Large intestine (tissue), 3 donors: Measurements from ENCODE around the gene CUEDC1. TPM values are rescaled to one million over a fixed set of nuclear protein-coding genes. Genes with fewer than 3 reads are reported as not detected.
A peak's percentile ranks its signal among the peaks of the same experiment; 100 is the strongest.
"Not testable (repeated sequence)": the region's sequence is repeated elsewhere in the genome, so short reads cannot be mapped to it uniquely, and the experiment has no call there.

Source experiments
- DNase-seq, 2 donors: peaks; one replicate each; pipeline versions ENCODE4 v3.0.0 to v3.0.0-alpha.2; 2013
- H3K27ac ChIP-seq: one replicate; pipeline ENCODE4 v1.5.1; 2013; ENCODE audit warnings: low read length
- H3K27me3 ChIP-seq: 2 replicates; pipeline ENCODE4 v1.6.1; 2013; ENCODE audit warnings: low read length; ENCODE audit not compliant: control insufficient read depth, insufficient read depth
- H3K36me3 ChIP-seq: 2 replicates; pipeline ENCODE4 v1.6.1; 2013; ENCODE audit warnings: low read length; ENCODE audit not compliant: control insufficient read depth, insufficient read depth
- H3K4me1 ChIP-seq: one replicate; pipeline ENCODE4 v1.6.1; 2013; ENCODE audit warnings: low read length; ENCODE audit not compliant: control insufficient read depth, insufficient read depth
- H3K4me3 ChIP-seq: one replicate; pipeline ENCODE4 v1.5.1; 2013; ENCODE audit warnings: low read length
- H3K9me3 ChIP-seq: one replicate; pipeline ENCODE4 v1.6.1; 2013; ENCODE audit warnings: mild to moderate bottlenecking, low read depth, low read length, moderate library complexity; ENCODE audit not compliant: control insufficient read depth
- WGBS: methylation state at CpG from one replicate; pipeline ENCODE4 v1.1.5; 2013; ENCODE audit warnings: low lambda C conversion rate; ENCODE audit not compliant: insufficient coverage; 5-methylcytosine and 5-hydroxymethylcytosine counted together
- polyA plus RNA-seq: library from polyadenylated mRNA; unstranded; fragments of 120-200 nt; gene quantifications from one replicate; pipeline ENCODE4 v1.2.1, GENCODE V29; 2013

CUEDC1 gene
- polyA plus RNA-seq, 1 donor = 17.1 TPM

GRCh38 chr17:57856792-57857620 lies 98.2 kb downstream of the CUEDC1 start:
- H3K4me3 ChIP-seq = no peak overlapping the region
- no peak overlapping the region for H3K27ac ChIP-seq
- WGBS = no CpG with 5 or more reads among the region's 10 CpGs
- H3K36me3 ChIP-seq = no peaks in the 10 kb centered on the region
- DNase-seq = no peak
- no peaks in the 10 kb centered on the region for H3K9me3 ChIP-seq
- H3K27me3 ChIP-seq = no peaks in the 10 kb centered on the region
- peaks cover 50% of the 10 kb centered on the region for H3K4me1 ChIP-seq

GRCh38 chr17:57855391-57856035 lies 99.7 kb downstream of the CUEDC1 start:
- peak in 1 of 2 donors; percentile 72 for DNase-seq
- H3K4me3 ChIP-seq = no peak overlapping the region

GRCh38 chr17:57853695-57854094 lies 101.5 kb downstream of the CUEDC1 start:
- Histone ChIP-seq H3K36me3 (no peaks in the 10 kb centered on the region), H3K4me3 (no peak overlapping the region), H3K27ac (no peak overlapping the region), H3K27me3 (no peaks in the 10 kb centered on the region), H3K4me1 (peaks cover 47% of the 10 kb centered on the region), H3K9me3 (no peaks in the 10 kb centered on the region)
- no CpG with 5 or more reads among the region's 8 CpGs for WGBS
- no peak for DNase-seq

More at GRCh38 chr17:57855391-57856035, 99.7 kb downstream of the CUEDC1 start:
- WGBS = no CpG with 5 or more reads among the region's 6 CpGs
- Histone ChIP-seq H3K36me3 (no peaks in the 10 kb centered on the region), H3K27ac (no peak overlapping the region), H3K9me3 (no peaks in the 10 kb centered on the region), H3K4me1 (peaks cover 49% of the 10 kb centered on the region), H3K27me3 (no peaks in the 10 kb centered on the region)

- peaks cover 47% of the 10 kb centered on the region for H3K4me1 ChIP-seq
- peaks cover 2% of the 10 kb centered on the region for H3K36me3 ChIP-seq
- DNase-seq = no peak
- H3K4me3 ChIP-seq = no peak overlapping the region
- no peak overlapping the region for H3K27ac ChIP-seq
- no peaks in the 10 kb centered on the region for H3K9me3 ChIP-seq
- no peaks in the 10 kb centered on the region for H3K27me3 ChIP-seq
- WGBS = 80% methylated on average over 1 of the region's 6 CpGs
Measured at GRCh38 chr17:57852955-57853328, 102.3 kb downstream of the CUEDC1 start.

GRCh38 chr17:57852092-57852954 lies 102.9 kb downstream of the CUEDC1 start:
- no CpG with 5 or more reads among the region's 9 CpGs for WGBS
- H3K27me3 ChIP-seq = no peaks in the 10 kb centered on the region
- peak overlapping the region; percentile 78 for H3K27ac ChIP-seq
- no peak overlapping the region for H3K4me3 ChIP-seq
- peaks cover 47% of the 10 kb centered on the region for H3K4me1 ChIP-seq
- H3K36me3 ChIP-seq = peaks cover 2% of the 10 kb centered on the region
- DNase-seq = peak; percentile 52 to 76
- H3K9me3 ChIP-seq = no peaks in the 10 kb centered on the region

GRCh38 chr17:57849874-57850754 lies 105.1 kb downstream of the CUEDC1 start, which contains the start of gene MRPS23:
MRPS23 (minus strand) TSS chr17:57850044; CDS start chr17:57850010, 34 bp downstream.
- no CpG with 5 or more reads among the region's 57 CpGs for WGBS
- Histone ChIP-seq H3K4me3 (peak within 1 kb of the TSS; percentile 95), H3K27me3 (no peaks in the 10 kb centered on the region), H3K4me1 (peaks cover 35% of the 10 kb centered on the region), H3K27ac (peak within 1 kb of the TSS; percentile 95), H3K9me3 (no peaks in the 10 kb centered on the region), H3K36me3 (peaks cover 5% of the 10 kb centered on the region)
- peak; percentile 98 to 99 for DNase-seq

GRCh38 chr17:57849163-57849873 lies 105.9 kb downstream of the CUEDC1 start:
- Histone ChIP-seq H3K4me3 (peak overlapping the region; percentile 95), H3K36me3 (peaks cover 5% of the 10 kb centered on the region), H3K9me3 (no peaks in the 10 kb centered on the region), H3K27ac (peak overlapping the region; percentile 24), H3K27me3 (no peaks in the 10 kb centered on the region), H3K4me1 (peaks cover 29% of the 10 kb centered on the region)
- no peak for DNase-seq
- WGBS = no CpG with 5 or more reads among the region's 27 CpGs

GRCh38 chr17:57846056-57846945 lies 108.9 kb downstream of the CUEDC1 start:
- not testable (repeated sequence) for H3K9me3 ChIP-seq, H3K27me3 ChIP-seq, H3K27ac ChIP-seq, H3K4me3 ChIP-seq, H3K4me1 ChIP-seq, DNase-seq
- no CpG with 5 or more reads among the region's 32 CpGs for WGBS
- peaks cover 14% of the 10 kb centered on the region for H3K36me3 ChIP-seq
